Measurements from ENCODE around the gene CAPN12. TPM values are rescaled to one million over a fixed set of nuclear protein-coding genes. Genes with fewer than 3 reads are reported as not detected.

Gene CAPN12
- total RNA-seq, 5 donors from 2014 or later (not counting 1 experiment from before 2014, with no cell fraction given), result 2.5 to 13.8 (median 8.8) TPM

GRCh38 chr19:38719761-38720558 is 24.3 kb downstream of the CAPN12 start:
- Mint-ChIP-seq H3K36me3 (peaks cover 10% of the 10 kb centered on the region), H3K27ac (no peak overlapping the region), H3K4me3 (no peak overlapping the region), H3K27me3 (no peaks in the 10 kb centered on the region), H3K9me3 (no peaks in the 10 kb centered on the region), H3K4me1 (no peaks in the 10 kb centered on the region)
- WGBS (ENCODE audit: insufficient coverage), result 91% methylated on average over 23 of the region's 24 CpGs
- H3K9me3 ChIP-seq, result no peaks in the 10 kb centered on the region
- POLR2A ChIA-PET, result interaction anchor here in 1 of 2 donors (0.6 kb wide), 1 partner anchor 29 kb away, joined by 7 read pairs; no protein-coding TSS in a partner anchor
- H3K4me3 ChIP-seq (ENCODE audit: control insufficient read depth in 1 of 2, extremely low read depth in 1 of 2, low read length in 1 of 2), result no peak overlapping the region
- CTCF ChIA-PET, result no interaction called here
- peaks cover 10 to 59% of the 10 kb centered on the region in 2 donors for H3K36me3 ChIP-seq (ENCODE audit: control insufficient read depth in 2 of 2, extremely low read depth in 1 of 2, insufficient read depth in 1 of 2, low read length in 1 of 2)
- no peak for DNase-seq
- H3K4me1 ChIP-seq (ENCODE audit: control insufficient read depth in 1 of 2, extremely low read depth in 1 of 2, insufficient read depth in 2 of 2, low read length in 2 of 2), result no peaks in the 10 kb centered on the region
- no peak for ATAC-seq (replicated peaks in 1 of 4)
- H3K27me3 ChIP-seq (replicated peaks in 1 of 2; ENCODE audit: control insufficient read depth in 2 of 2, extremely low read depth in 1 of 2, insufficient read depth in 2 of 2, low read length in 1 of 2), result no peaks in the 10 kb centered on the region
- H3K27ac ChIP-seq (ENCODE audit: low read length), result no peak overlapping the region

GRCh38 chr19:38718747-38719543 is 25.3 kb downstream of the CAPN12 start:
- Histone ChIP-seq H3K27me3 (replicated peaks in 1 of 2; ENCODE audit: control insufficient read depth in 2 of 2, extremely low read depth in 1 of 2, insufficient read depth in 2 of 2, low read length in 1 of 2) (no peaks in the 10 kb centered on the region), H3K4me1 (ENCODE audit: control insufficient read depth in 1 of 2, extremely low read depth in 1 of 2, insufficient read depth in 2 of 2, low read length in 2 of 2) (no peaks in the 10 kb centered on the region), H3K27ac (ENCODE audit: low read length) (no peak overlapping the region), H3K4me3 (ENCODE audit: control insufficient read depth in 1 of 2, extremely low read depth in 1 of 2, low read length in 1 of 2) (no peak overlapping the region), H3K36me3 (ENCODE audit: control insufficient read depth in 2 of 2, extremely low read depth in 1 of 2, insufficient read depth in 1 of 2, low read length in 1 of 2) (peaks cover 16 to 60% of the 10 kb centered on the region in 2 donors), H3K9me3 (no peaks in the 10 kb centered on the region)
- Mint-ChIP-seq H3K27me3 (no peaks in the 10 kb centered on the region), H3K4me1 (no peaks in the 10 kb centered on the region), H3K4me3 (no peak overlapping the region), H3K36me3 (peaks cover 10% of the 10 kb centered on the region), H3K9me3 (no peaks in the 10 kb centered on the region), H3K27ac (no peak overlapping the region)
- no peak for DNase-seq
- ChIA-PET POLR2A (interaction anchor here in 1 of 2 donors (0.6 kb wide), 1 partner anchor 28 kb away, joined by 7 read pairs; no protein-coding TSS in a partner anchor), CTCF (no interaction called here)
- ATAC-seq (replicated peaks in 1 of 4), result no peak
- WGBS (ENCODE audit: insufficient coverage), result 96% methylated on average over 18 of the region's 24 CpGs

- H3K36me3 Mint-ChIP-seq, result peaks cover 13% of the 10 kb centered on the region
Observed at GRCh38 chr19:38717855-38718254, 26.4 kb downstream of the CAPN12 start.

GRCh38 chr19:38717051-38717450 is 27.2 kb downstream of the CAPN12 start:
- Histone ChIP-seq H3K4me1 (ENCODE audit: control insufficient read depth in 1 of 2, extremely low read depth in 1 of 2, insufficient read depth in 2 of 2, low read length in 2 of 2) (no peaks in the 10 kb centered on the region), H3K27me3 (replicated peaks in 1 of 2; ENCODE audit: control insufficient read depth in 2 of 2, extremely low read depth in 1 of 2, insufficient read depth in 2 of 2, low read length in 1 of 2) (no peaks in the 10 kb centered on the region), H3K36me3 (ENCODE audit: control insufficient read depth in 2 of 2, extremely low read depth in 1 of 2, insufficient read depth in 1 of 2, low read length in 1 of 2) (peaks cover 16 to 60% of the 10 kb centered on the region in 2 donors), H3K27ac (ENCODE audit: low read length) (no peak overlapping the region), H3K4me3 (ENCODE audit: control insufficient read depth in 1 of 2, extremely low read depth in 1 of 2, low read length in 1 of 2) (no peak overlapping the region), H3K9me3 (no peaks in the 10 kb centered on the region)
- ChIA-PET POLR2A (no interaction called here), CTCF (no interaction called here)
- no peak overlapping the region for H3K27ac Mint-ChIP-seq
- H3K4me3 Mint-ChIP-seq, result no peak overlapping the region
- H3K27me3 Mint-ChIP-seq, result no peaks in the 10 kb centered on the region
- no peak for ATAC-seq (replicated peaks in 1 of 4)
- H3K9me3 Mint-ChIP-seq, result no peaks in the 10 kb centered on the region
- 97% methylated on average over 14 of the region's 17 CpGs for WGBS (ENCODE audit: insufficient coverage)
- peaks cover 13% of the 10 kb centered on the region for H3K36me3 Mint-ChIP-seq
- DNase-seq, result no peak
- no peaks in the 10 kb centered on the region for H3K4me1 Mint-ChIP-seq

More at GRCh38 chr19:38717855-38718254, 26.4 kb downstream of the CAPN12 start:
- Mint-ChIP-seq H3K9me3 (no peaks in the 10 kb centered on the region), H3K27me3 (no peaks in the 10 kb centered on the region), H3K4me3 (no peak overlapping the region), H3K4me1 (no peaks in the 10 kb centered on the region), H3K27ac (no peak overlapping the region)
- ChIA-PET CTCF (no interaction called here), POLR2A (no interaction called here)
- Histone ChIP-seq H3K27me3 (replicated peaks in 1 of 2; ENCODE audit: control insufficient read depth in 2 of 2, extremely low read depth in 1 of 2, insufficient read depth in 2 of 2, low read length in 1 of 2) (no peaks in the 10 kb centered on the region), H3K4me1 (ENCODE audit: control insufficient read depth in 1 of 2, extremely low read depth in 1 of 2, insufficient read depth in 2 of 2, low read length in 2 of 2) (no peaks in the 10 kb centered on the region), H3K27ac (ENCODE audit: low read length) (no peak overlapping the region), H3K9me3 (no peaks in the 10 kb centered on the region), H3K36me3 (ENCODE audit: control insufficient read depth in 2 of 2, extremely low read depth in 1 of 2, insufficient read depth in 1 of 2, low read length in 1 of 2) (peaks cover 16 to 60% of the 10 kb centered on the region in 2 donors), H3K4me3 (ENCODE audit: control insufficient read depth in 1 of 2, extremely low read depth in 1 of 2, low read length in 1 of 2) (no peak overlapping the region)
- ATAC-seq (replicated peaks in 1 of 4), result no peak
- no peak for DNase-seq
- WGBS (ENCODE audit: insufficient coverage), result 97% methylated on average over 10 of the region's 11 CpGs

GRCh38 chr19:38715555-38715954 is 28.7 kb downstream of the CAPN12 start:
- Mint-ChIP-seq H3K4me1 (no peaks in the 10 kb centered on the region), H3K36me3 (peaks cover 25% of the 10 kb centered on the region), H3K27ac (no peak overlapping the region), H3K4me3 (no peak overlapping the region), H3K27me3 (no peaks in the 10 kb centered on the region), H3K9me3 (no peaks in the 10 kb centered on the region)
- H3K9me3 ChIP-seq, result no peaks in the 10 kb centered on the region
- DNase-seq (no peak), ATAC-seq (replicated peaks in 1 of 4) (no peak)
- H3K4me3 ChIP-seq (ENCODE audit: control insufficient read depth in 1 of 2, extremely low read depth in 1 of 2, low read length in 1 of 2), result no peak overlapping the region
- CTCF ChIA-PET, result no interaction called here
- H3K27me3 ChIP-seq (replicated peaks in 1 of 2; ENCODE audit: control insufficient read depth in 2 of 2, extremely low read depth in 1 of 2, insufficient read depth in 2 of 2, low read length in 1 of 2), result no peaks in the 10 kb centered on the region
- POLR2A ChIA-PET, result no interaction called here
- no peak overlapping the region for H3K27ac ChIP-seq (ENCODE audit: low read length)
- WGBS (ENCODE audit: insufficient coverage), result no CpG with 5 or more reads among the region's 3 CpGs
- peaks cover 16 to 68% of the 10 kb centered on the region in 2 donors for H3K36me3 ChIP-seq (ENCODE audit: control insufficient read depth in 2 of 2, extremely low read depth in 1 of 2, insufficient read depth in 1 of 2, low read length in 1 of 2)
- H3K4me1 ChIP-seq (ENCODE audit: control insufficient read depth in 1 of 2, extremely low read depth in 1 of 2, insufficient read depth in 2 of 2, low read length in 2 of 2), result no peaks in the 10 kb centered on the region

- H3K36me3 ChIP-seq (ENCODE audit: control insufficient read depth in 2 of 2, extremely low read depth in 1 of 2, insufficient read depth in 1 of 2, low read length in 1 of 2), result peaks cover 21 to 72% of the 10 kb centered on the region in 2 donors
Observed at GRCh38 chr19:38714354-38714778, 29.9 kb downstream of the CAPN12 start.

More at GRCh38 chr19:38714354-38714778, 29.9 kb downstream of the CAPN12 start:
- no peak for ATAC-seq (replicated peaks in 1 of 4)
- no peak overlapping the region for H3K4me3 ChIP-seq (ENCODE audit: control insufficient read depth in 1 of 2, extremely low read depth in 1 of 2, low read length in 1 of 2)
- no peak overlapping the region for H3K27ac Mint-ChIP-seq
- H3K27me3 Mint-ChIP-seq, result no peaks in the 10 kb centered on the region
- H3K27ac ChIP-seq (ENCODE audit: low read length), result no peak overlapping the region
- no peaks in the 10 kb centered on the region for H3K4me1 ChIP-seq (ENCODE audit: control insufficient read depth in 1 of 2, extremely low read depth in 1 of 2, insufficient read depth in 2 of 2, low read length in 2 of 2)
- CTCF ChIA-PET, result no interaction called here
- H3K9me3 ChIP-seq, result no peaks in the 10 kb centered on the region
- POLR2A ChIA-PET, result no interaction called here
- 98% methylated on average over 12 of the region's 14 CpGs for WGBS (ENCODE audit: insufficient coverage)
- no peaks in the 10 kb centered on the region for H3K9me3 Mint-ChIP-seq
- peaks cover 28% of the 10 kb centered on the region for H3K36me3 Mint-ChIP-seq
- no peak for DNase-seq
- H3K4me3 Mint-ChIP-seq, result no peak overlapping the region
- no peaks in the 10 kb centered on the region for H3K27me3 ChIP-seq (replicated peaks in 1 of 2; ENCODE audit: control insufficient read depth in 2 of 2, extremely low read depth in 1 of 2, insufficient read depth in 2 of 2, low read length in 1 of 2)
- H3K4me1 Mint-ChIP-seq, result no peaks in the 10 kb centered on the region
